Peyer's patch (tissue), 4 donors: ENCODE results near the gene ZNRF3. TPM values are rescaled to one million over a fixed set of nuclear protein-coding genes. Genes with fewer than 3 reads are reported as not detected.
A peak's percentile ranks its signal among the peaks of the same experiment; 100 is the strongest.

Experiments
- DNase-seq, 3 donors: peaks; one replicate each; pipeline ENCODE4 v3.0.0-alpha.2; 2017 to 2019
- H3K27ac ChIP-seq, 4 donors: fragments of 200-600 bp; sonication (generic); one replicate each; pipeline ENCODE4 v1.5.1; 2016 to 2019
- H3K27me3 ChIP-seq, 2 donors: fragments of 200-600 bp; sonication (generic); one replicate each; pipeline ENCODE4 v1.5.1; 2019
- H3K36me3 ChIP-seq, 3 donors: fragments of 200-600 bp; sonication (generic); one replicate each; pipeline ENCODE4 v1.5.1; 2016 to 2019
- H3K4me1 ChIP-seq, 4 donors: fragments of 200-600 bp; sonication (generic); one replicate each; pipeline ENCODE4 v1.5.1; 2016 to 2019
- H3K4me3 ChIP-seq, 4 donors: fragments of 200-600 bp; sonication (generic); 1 replicate in 3 of 4; 2 replicates in 1 of 4; pipeline ENCODE4 v1.5.1; 2016 to 2019; ENCODE audit warnings: mild to moderate bottlenecking in 1 of 4
- H3K9me3 ChIP-seq, 4 donors: fragments of 200-600 bp; sonication (generic); one replicate each; pipeline ENCODE4 v1.5.1; 2016 to 2019; ENCODE audit warnings: mild to moderate bottlenecking in 1 of 4
- POLR2A ChIP-seq, 2 donors: fragments of 450-650 bp; IDR thresholded peaks; one replicate each; pipeline ENCODE4 v1.5.1; 2017; ENCODE audit warnings: antibody characterized with exemption in 2 of 2, mild to moderate bottlenecking in 2 of 2, moderate library complexity in 2 of 2
- total RNA-seq, 4 donors: library from RNA; depleted of rRNA; stranded (reverse); fragments of >200 nt; gene quantifications; one replicate each; pipeline ENCODE4 v1.1.0, GENCODE V29; 2016
- TF ChIP-seq, protein P1 (sequence below), 6 experiments: fragments of 450-650 bp in 4 of 6; fragments of 200-600 bp in 2 of 6; sonication (generic) in 1 of 6; IDR thresholded peaks; one replicate each; pipeline ENCODE4 v1.5.1; 2017 to 2019; ENCODE audit warnings: antibody characterized with exemption in 6 of 6, mild to moderate bottlenecking in 3 of 6, moderate library complexity in 1 of 6

The ZNRF3 gene
- total RNA-seq, 4 donors from 2014 or later: 5.8 to 17.6 (median 8.0) TPM

DNA sequence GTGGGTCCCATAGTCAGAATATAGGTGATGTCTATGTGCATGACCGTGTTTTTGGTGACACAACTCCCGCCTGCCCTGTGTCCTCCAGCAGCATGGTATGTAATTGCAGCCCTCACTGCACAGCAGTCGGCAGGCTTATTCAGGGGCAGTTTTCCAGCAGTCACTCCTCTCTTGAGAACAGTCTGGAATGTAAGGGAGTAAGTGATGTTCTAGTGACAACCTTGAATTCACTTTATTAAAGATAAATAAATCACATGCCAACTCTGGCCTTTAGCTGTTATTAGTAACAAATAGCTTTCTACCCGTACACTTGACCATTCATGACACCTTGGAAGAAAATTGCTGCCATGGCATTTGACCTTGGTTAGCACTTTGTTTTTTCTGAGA is 27.9 kb downstream of the ZNRF3 start:
- Histone ChIP-seq H3K9me3 (no peaks in the 10 kb centered on the region), H3K4me1 (peaks cover 0 to 37% (median 0%) of the 10 kb centered on the region in 4 donors), H3K27me3 (no peaks in the 10 kb centered on the region), H3K4me3 (no peak overlapping the region), H3K36me3 (no peaks in the 10 kb centered on the region), H3K27ac (peak overlapping the region in 2 of 4 donors; percentile 27 to 55)
- no peak for DNase-seq
- TF ChIP-seq, protein P1, sequence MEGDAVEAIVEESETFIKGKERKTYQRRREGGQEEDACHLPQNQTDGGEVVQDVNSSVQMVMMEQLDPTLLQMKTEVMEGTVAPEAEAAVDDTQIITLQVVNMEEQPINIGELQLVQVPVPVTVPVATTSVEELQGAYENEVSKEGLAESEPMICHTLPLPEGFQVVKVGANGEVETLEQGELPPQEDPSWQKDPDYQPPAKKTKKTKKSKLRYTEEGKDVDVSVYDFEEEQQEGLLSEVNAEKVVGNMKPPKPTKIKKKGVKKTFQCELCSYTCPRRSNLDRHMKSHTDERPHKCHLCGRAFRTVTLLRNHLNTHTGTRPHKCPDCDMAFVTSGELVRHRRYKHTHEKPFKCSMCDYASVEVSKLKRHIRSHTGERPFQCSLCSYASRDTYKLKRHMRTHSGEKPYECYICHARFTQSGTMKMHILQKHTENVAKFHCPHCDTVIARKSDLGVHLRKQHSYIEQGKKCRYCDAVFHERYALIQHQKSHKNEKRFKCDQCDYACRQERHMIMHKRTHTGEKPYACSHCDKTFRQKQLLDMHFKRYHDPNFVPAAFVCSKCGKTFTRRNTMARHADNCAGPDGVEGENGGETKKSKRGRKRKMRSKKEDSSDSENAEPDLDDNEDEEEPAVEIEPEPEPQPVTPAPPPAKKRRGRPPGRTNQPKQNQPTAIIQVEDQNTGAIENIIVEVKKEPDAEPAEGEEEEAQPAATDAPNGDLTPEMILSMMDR (IDR thresholded peaks at IDR 0.05): no peak
- no peak for TF ChIP-seq POLR2A (IDR thresholded peaks at IDR 0.05)

DNA sequence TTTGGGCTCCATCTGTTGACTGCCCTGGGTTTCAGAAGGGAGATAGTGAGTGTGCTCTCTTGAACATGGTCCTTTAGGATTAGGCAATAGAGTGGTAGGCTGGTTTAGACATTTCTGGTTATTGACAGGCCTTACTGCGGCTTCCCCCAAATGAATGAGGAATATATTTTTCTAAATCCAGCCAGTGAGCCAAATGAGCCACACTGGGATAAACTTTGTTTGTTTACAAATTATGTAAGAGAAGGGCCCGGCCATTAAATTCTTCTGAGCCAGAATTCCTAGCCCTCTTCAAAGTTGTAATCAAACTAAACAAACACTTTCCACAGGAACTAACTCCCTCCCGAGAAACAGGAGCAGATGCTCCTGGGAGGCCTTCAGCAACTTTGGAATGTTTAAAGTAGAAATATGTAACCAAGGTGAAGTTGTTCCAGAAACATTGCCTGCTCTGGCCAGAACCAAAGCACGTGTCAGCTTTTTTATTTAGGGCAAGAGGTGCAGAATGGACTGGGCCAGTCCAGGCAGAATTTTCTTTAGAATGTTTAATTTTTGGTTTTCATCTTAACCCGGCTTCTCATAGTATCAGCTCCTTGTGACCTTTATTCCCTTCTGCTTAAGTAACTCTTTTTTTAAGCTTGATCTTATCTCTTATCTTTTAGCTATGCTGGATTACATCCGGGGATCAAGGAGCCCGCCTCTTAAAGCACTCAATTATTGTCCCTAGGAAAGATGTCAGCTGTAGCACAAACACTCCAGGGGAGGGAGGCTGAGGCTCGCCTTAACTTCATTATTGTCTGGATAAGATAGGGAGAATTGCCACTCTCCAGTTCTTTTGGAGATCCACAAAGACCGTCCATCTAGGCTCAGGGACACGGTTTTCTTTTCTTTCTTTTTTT is 28.7 kb downstream of the ZNRF3 start:
- H3K4me1 ChIP-seq: peaks cover 0 to 44% (median 0%) of the 10 kb centered on the region in 4 donors

DNA sequence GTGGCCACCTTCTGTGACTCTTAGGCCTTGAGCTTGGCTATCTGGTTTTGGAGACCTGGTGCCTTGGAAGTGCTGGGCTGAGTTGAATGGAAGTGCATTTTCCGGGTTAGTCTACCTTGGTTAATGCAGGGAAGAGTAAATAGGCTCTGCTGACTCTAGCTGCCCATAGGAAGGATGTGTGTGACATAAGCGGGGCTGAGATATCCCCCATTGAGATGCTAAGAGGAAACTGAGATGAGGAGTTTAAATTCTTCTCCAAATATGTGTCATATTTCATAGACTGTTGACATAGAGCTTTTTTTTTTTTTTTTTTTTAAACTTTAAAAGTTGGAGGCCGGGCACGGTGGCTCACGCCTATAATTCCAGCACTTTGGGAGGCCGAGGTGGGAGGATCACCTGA is 30.8 kb downstream of the ZNRF3 start:
- no peaks in the 10 kb centered on the region for H3K36me3 ChIP-seq
- no peaks in the 10 kb centered on the region for H3K27me3 ChIP-seq
- DNase-seq: no peak
- TF ChIP-seq, protein P1 (IDR thresholded peaks at IDR 0.05): no peak
- TF ChIP-seq POLR2A (IDR thresholded peaks at IDR 0.05): no peak
- no peak overlapping the region for H3K4me3 ChIP-seq
- peaks cover 0 to 51% (median 0%) of the 10 kb centered on the region in 4 donors for H3K4me1 ChIP-seq
- no peaks in the 10 kb centered on the region for H3K9me3 ChIP-seq
- no peak overlapping the region for H3K27ac ChIP-seq

More for the DNA sequence above, 28.7 kb downstream of the ZNRF3 start:
- H3K27ac ChIP-seq: peak overlapping the region in 2 of 4 donors; percentile 27 to 55
- no peaks in the 10 kb centered on the region for H3K9me3 ChIP-seq
- no peaks in the 10 kb centered on the region for H3K27me3 ChIP-seq
- no peaks in the 10 kb centered on the region for H3K36me3 ChIP-seq
- no peak overlapping the region for H3K4me3 ChIP-seq
- DNase-seq: no peak
- TF ChIP-seq, protein P1 (IDR thresholded peaks at IDR 0.05): peak in 2 of 6 experiments; percentile 23 to 33
- TF ChIP-seq POLR2A (IDR thresholded peaks at IDR 0.05): no peak

DNA sequence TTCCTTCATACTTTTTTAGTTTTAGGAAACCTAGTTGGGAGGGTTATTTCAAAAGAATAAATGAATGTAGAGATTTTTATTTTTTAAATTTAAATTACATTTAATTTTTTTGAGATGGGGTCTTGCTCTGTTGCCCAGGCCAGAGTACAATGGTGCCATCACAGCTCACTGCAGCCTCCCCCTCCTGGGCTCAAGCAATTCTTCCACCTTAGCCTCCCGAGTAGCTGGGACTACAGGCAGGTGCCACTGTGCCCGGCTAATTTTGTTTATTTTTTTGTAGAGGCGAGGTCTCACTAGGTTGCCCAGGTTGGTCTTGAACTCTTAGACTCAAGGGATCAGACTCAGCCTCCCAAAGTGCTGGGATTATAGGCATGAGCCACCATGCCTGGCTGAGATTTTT is 32.6 kb downstream of the ZNRF3 start:
- TF ChIP-seq, protein P1 (IDR thresholded peaks at IDR 0.05): no peak
- no peak for TF ChIP-seq POLR2A (IDR thresholded peaks at IDR 0.05)
- Histone ChIP-seq H3K27ac (no peak overlapping the region), H3K36me3 (no peaks in the 10 kb centered on the region), H3K4me3 (no peak overlapping the region), H3K4me1 (peaks cover 0 to 43% (median 0%) of the 10 kb centered on the region in 4 donors), H3K27me3 (no peaks in the 10 kb centered on the region), H3K9me3 (no peaks in the 10 kb centered on the region)
- DNase-seq: no peak

DNA sequence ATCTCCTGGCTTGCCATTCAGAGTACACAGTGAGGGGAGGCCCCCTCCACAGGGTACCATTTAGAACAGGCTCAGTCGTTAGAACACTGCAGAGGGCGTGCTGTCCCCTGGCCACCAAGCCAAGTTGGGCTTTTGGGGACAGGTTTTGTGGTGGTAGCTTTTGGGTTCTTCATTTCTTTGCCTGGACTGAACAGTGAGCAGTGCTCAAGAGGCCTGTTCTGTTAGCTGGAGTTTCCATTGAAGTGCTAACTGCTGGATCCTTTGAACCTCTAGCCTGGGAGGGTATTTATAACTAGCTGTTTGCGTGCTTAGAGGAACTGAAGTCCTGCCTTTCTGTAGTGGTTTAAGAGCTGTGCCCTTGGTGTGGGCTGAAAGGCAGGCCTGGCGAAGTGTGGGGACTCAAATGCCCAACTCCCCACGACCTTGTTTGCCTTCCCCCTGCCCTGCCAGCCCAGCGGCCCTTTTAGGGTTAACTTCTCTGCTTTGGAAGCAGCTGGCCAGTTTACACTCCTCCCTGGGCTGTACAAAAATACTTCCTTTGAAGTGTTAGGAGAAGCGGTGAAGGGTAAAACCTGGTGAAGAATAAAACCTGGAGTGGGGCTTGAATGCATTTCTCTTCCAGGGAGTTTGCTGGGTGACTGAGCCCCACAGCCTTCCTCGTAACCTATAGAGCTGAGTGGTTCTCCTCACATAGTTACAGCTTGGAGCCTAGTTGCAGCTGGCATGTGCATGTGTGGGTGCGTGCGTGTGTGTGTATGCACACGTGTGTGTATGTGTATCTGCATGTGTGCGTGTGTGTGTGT is 34.6 kb downstream of the ZNRF3 start:
- H3K27ac ChIP-seq: peak overlapping the region in 2 of 4 donors; percentile 42 to 43
- peaks cover 0 to 32% (median 0%) of the 10 kb centered on the region in 4 donors for H3K4me1 ChIP-seq
- no peaks in the 10 kb centered on the region for H3K27me3 ChIP-seq
- DNase-seq: peak in 1 of 3 donors; percentile 54
- TF ChIP-seq, protein P1 (IDR thresholded peaks at IDR 0.05): no peak
- H3K9me3 ChIP-seq: no peaks in the 10 kb centered on the region
- H3K4me3 ChIP-seq: no peak overlapping the region
- no peaks in the 10 kb centered on the region for H3K36me3 ChIP-seq
